ENCODE results near the gene BOD1L2. TPM values are rescaled to one million over a fixed set of nuclear protein-coding genes. Genes with fewer than 3 reads are reported as not detected.

The BOD1L2 gene
- total RNA-seq, 5 donors from 2014 or later (not counting 1 experiment from before 2014, with no cell fraction given) = not detected

DNA sequence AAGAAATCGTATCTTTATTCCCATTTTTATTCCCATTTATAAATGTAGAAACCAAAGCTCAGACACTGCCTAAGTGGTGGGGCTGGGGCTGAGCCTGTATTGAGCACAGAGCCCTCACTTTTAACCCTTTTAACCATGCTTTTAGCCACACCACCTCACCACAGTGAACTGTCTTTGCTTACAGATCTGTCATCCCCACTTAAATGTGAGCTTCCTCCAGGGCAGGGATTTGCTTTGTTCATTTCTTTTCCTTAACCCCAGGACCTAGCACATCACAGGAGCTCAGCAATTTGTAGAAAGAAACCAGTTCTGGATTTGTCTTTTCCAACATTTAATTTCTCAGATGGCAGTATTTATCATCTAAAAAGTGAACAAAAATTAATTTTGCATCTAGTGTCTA lies 2.2 kb downstream of the BOD1L2 start:
- Mint-ChIP-seq H3K36me3 (no peaks in the 10 kb centered on the region), H3K27ac (no peak overlapping the region), H3K4me3 (no peak overlapping the region), H3K4me1 (peaks cover 0 to 5% (median 2%) of the 10 kb centered on the region in 3 donors), H3K27me3 (peaks cover 27 to 35% of the 10 kb centered on the region in 2 donors), H3K9me3 (no peaks in the 10 kb centered on the region)
- Histone ChIP-seq H3K27me3 (replicated peaks in 1 of 2; ENCODE audit: control insufficient read depth in 2 of 2, extremely low read depth in 1 of 2, insufficient read depth in 2 of 2, low read length in 1 of 2) (peaks cover 0 to 18% of the 10 kb centered on the region in 2 experiments), H3K36me3 (ENCODE audit: control insufficient read depth in 2 of 2, extremely low read depth in 1 of 2, insufficient read depth in 1 of 2, low read length in 1 of 2) (no peaks in the 10 kb centered on the region), H3K4me3 (ENCODE audit: control insufficient read depth in 1 of 2, extremely low read depth in 1 of 2, low read length in 1 of 2) (no peak overlapping the region), H3K9me3 (no peaks in the 10 kb centered on the region), H3K4me1 (ENCODE audit: control insufficient read depth in 1 of 2, extremely low read depth in 1 of 2, insufficient read depth in 2 of 2, low read length in 2 of 2) (no peaks in the 10 kb centered on the region), H3K27ac (ENCODE audit: low read length) (no peak overlapping the region)
- WGBS (ENCODE audit: insufficient coverage) = no CpG with 5 or more reads among the region's 1 CpG
- POLR2A ChIA-PET = no interaction called here
- ATAC-seq (replicated peaks in 1 of 4) (no peak), DNase-seq (no peak)
- CTCF ChIA-PET = no interaction called here

DNA sequence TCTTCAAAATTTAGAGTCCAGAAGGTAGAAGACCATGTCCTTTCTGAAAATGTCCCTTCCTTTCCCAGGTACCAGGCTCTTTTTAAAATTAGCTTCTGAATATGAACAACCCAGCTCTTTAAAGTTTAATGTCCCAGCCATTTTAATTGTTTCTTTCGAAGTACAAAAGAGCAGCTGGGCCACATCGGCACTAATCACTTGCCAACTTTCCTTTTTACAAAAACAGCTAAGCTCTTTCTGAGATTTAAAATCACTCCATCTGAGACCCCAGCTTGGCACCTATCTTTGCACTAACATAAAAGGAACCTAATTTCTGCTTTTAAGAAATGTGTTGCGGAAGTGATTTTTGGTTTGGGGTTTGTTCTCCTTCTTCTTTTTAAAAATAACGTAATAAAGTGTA lies 2.6 kb downstream of the BOD1L2 start:
- ChIA-PET POLR2A (no interaction called here), CTCF (no interaction called here)
- H3K27ac ChIP-seq (ENCODE audit: low read length) = no peak overlapping the region
- no peaks in the 10 kb centered on the region for H3K4me1 ChIP-seq (ENCODE audit: control insufficient read depth in 1 of 2, extremely low read depth in 1 of 2, insufficient read depth in 2 of 2, low read length in 2 of 2)
- Mint-ChIP-seq H3K27ac (no peak overlapping the region), H3K4me3 (no peak overlapping the region), H3K4me1 (peaks cover 0 to 5% (median 2%) of the 10 kb centered on the region in 3 donors), H3K9me3 (no peaks in the 10 kb centered on the region), H3K27me3 (peaks cover 25 to 38% of the 10 kb centered on the region in 2 donors), H3K36me3 (no peaks in the 10 kb centered on the region)
- peaks cover 0 to 23% of the 10 kb centered on the region in 2 experiments for H3K27me3 ChIP-seq (replicated peaks in 1 of 2; ENCODE audit: control insufficient read depth in 2 of 2, extremely low read depth in 1 of 2, insufficient read depth in 2 of 2, low read length in 1 of 2)
- ATAC-seq (replicated peaks in 1 of 4) (no peak), DNase-seq (no peak)
- H3K36me3 ChIP-seq (ENCODE audit: control insufficient read depth in 2 of 2, extremely low read depth in 1 of 2, insufficient read depth in 1 of 2, low read length in 1 of 2) = no peaks in the 10 kb centered on the region
- no peak overlapping the region for H3K4me3 ChIP-seq (ENCODE audit: control insufficient read depth in 1 of 2, extremely low read depth in 1 of 2, low read length in 1 of 2)
- WGBS (ENCODE audit: insufficient coverage) = 8% methylated on average over 2 of the region's 4 CpGs
- H3K9me3 ChIP-seq = no peaks in the 10 kb centered on the region

DNA sequence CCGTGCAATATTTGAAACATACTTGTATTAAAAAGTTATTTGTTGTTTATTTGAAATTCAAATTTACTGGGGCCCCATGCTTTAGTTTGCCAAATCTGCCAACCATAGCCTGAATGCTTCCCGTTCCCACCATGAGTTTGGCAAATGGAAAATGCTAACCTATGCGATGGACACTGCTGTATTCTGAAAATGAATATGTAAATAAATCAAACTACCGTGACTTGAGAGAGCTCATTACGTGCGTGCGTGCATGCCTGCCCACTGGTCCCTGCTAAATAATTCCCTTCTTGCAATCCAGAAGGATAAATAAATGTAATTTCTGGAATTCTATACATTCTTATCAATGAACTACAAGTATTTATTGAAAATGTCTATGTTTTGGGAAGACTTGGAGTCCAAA lies 3.2 kb downstream of the BOD1L2 start:
- Histone ChIP-seq H3K27ac (ENCODE audit: low read length) (no peak overlapping the region), H3K9me3 (no peaks in the 10 kb centered on the region), H3K36me3 (ENCODE audit: control insufficient read depth in 2 of 2, extremely low read depth in 1 of 2, insufficient read depth in 1 of 2, low read length in 1 of 2) (no peaks in the 10 kb centered on the region), H3K4me1 (ENCODE audit: control insufficient read depth in 1 of 2, extremely low read depth in 1 of 2, insufficient read depth in 2 of 2, low read length in 2 of 2) (no peaks in the 10 kb centered on the region), H3K27me3 (replicated peaks in 1 of 2; ENCODE audit: control insufficient read depth in 2 of 2, extremely low read depth in 1 of 2, insufficient read depth in 2 of 2, low read length in 1 of 2) (peaks cover 0 to 27% of the 10 kb centered on the region in 2 experiments), H3K4me3 (ENCODE audit: control insufficient read depth in 1 of 2, extremely low read depth in 1 of 2, low read length in 1 of 2) (no peak overlapping the region)
- no peak for ATAC-seq (replicated peaks in 1 of 4)
- Mint-ChIP-seq H3K27me3 (peaks cover 25 to 38% of the 10 kb centered on the region in 2 donors), H3K36me3 (no peaks in the 10 kb centered on the region), H3K27ac (no peak overlapping the region), H3K4me1 (peaks cover 0 to 5% (median 2%) of the 10 kb centered on the region in 3 donors), H3K4me3 (no peak overlapping the region), H3K9me3 (no peaks in the 10 kb centered on the region)
- DNase-seq = no peak
- ChIA-PET CTCF (no interaction called here), POLR2A (no interaction called here)
- WGBS (ENCODE audit: insufficient coverage) = no CpG with 5 or more reads among the region's 7 CpGs

DNA sequence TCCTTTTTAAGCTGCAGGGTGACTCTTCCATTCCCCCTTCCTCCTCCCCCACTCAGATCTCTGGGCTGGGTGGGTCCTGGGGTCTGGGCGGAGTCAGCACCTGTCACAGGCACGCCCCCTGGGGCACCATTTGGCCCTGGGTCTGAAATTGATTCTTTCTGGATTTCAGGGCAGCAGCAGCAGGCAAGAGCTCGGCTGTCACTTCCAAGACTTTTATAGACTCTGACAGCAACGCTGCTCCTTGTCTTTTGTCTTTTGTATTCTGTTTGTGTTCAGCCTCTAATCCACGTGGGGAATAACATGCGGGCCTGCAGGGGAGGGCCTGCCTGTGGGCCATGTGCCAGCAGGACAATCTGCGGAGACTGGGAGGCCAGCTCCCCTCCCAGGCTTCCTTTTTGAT lies 3.9 kb downstream of the BOD1L2 start:
- H3K36me3 ChIP-seq (ENCODE audit: control insufficient read depth in 2 of 2, extremely low read depth in 1 of 2, insufficient read depth in 1 of 2, low read length in 1 of 2) = no peaks in the 10 kb centered on the region
- Mint-ChIP-seq H3K27me3 (peaks cover 25 to 42% of the 10 kb centered on the region in 2 donors), H3K27ac (no peak overlapping the region), H3K9me3 (no peaks in the 10 kb centered on the region), H3K4me3 (no peak overlapping the region), H3K36me3 (no peaks in the 10 kb centered on the region), H3K4me1 (peaks cover 0 to 5% (median 5%) of the 10 kb centered on the region in 3 donors)
- 19% methylated on average over 7 of the region's 7 CpGs for WGBS (ENCODE audit: insufficient coverage)
- peaks cover 0 to 27% of the 10 kb centered on the region in 2 experiments for H3K27me3 ChIP-seq (replicated peaks in 1 of 2; ENCODE audit: control insufficient read depth in 2 of 2, extremely low read depth in 1 of 2, insufficient read depth in 2 of 2, low read length in 1 of 2)
- ChIA-PET CTCF (no interaction called here), POLR2A (no interaction called here)
- DNase-seq (no peak), ATAC-seq (replicated peaks in 1 of 4) (no peak)
- no peak overlapping the region for H3K4me3 ChIP-seq (ENCODE audit: control insufficient read depth in 1 of 2, extremely low read depth in 1 of 2, low read length in 1 of 2)
- H3K4me1 ChIP-seq (ENCODE audit: control insufficient read depth in 1 of 2, extremely low read depth in 1 of 2, insufficient read depth in 2 of 2, low read length in 2 of 2) = no peaks in the 10 kb centered on the region
- H3K27ac ChIP-seq (ENCODE audit: low read length) = no peak overlapping the region
- no peaks in the 10 kb centered on the region for H3K9me3 ChIP-seq

DNA sequence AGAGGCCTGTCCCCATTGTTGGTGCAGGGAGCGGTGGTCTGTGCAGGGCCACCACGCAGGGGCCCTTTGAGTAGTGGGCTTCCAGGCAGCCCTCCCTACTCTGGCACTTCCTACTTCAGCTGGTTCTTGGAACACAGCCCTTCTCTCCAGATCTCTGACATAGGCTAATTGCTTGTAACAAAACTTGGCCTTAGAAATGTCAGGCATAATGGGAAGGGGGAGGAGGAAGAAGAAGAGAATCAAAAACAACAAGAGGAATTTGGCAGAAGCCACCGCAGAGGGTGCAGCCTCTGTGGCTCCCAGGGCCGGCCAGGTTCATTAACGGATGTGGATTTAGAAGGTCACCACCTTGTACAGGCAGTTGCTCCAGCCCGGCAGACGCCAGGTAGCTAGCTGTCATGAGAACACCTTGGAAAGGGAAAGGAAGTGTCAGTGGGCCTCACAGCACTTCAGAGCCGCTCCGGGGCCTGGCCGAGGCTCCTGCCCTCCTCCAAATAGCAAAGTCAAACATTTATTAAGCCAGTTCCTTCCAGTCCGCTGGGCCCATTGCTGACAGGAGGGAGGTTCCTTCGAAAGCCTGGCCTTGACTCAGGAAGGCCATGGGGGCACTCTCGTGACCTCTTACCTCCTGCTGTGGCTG lies 7.4 kb downstream of the BOD1L2 start:
- peaks cover 0 to 5% (median 0%) of the 10 kb centered on the region in 3 donors for H3K9me3 Mint-ChIP-seq
- peaks cover 0 to 7% (median 5%) of the 10 kb centered on the region in 3 donors for H3K4me1 Mint-ChIP-seq

DNA sequence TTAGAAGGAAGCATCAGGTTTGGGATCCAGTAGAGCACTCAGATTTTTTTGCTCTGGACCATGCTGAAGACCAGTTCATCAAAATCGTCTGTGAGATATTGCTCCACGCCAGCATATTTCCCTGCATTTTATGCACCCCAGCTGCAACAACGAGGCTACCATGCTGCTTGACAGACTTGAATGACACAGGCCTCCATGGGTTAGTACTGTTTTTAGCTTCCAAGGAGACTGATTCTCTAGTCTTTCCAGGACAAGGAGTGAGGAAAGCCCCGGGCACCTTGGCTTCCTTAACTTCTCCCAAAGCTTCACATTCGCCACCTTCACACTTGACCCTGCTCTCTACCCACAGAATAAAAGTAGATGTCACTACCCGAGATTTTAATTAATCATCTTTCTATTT lies 17.5 kb downstream of the BOD1L2 start:
- DNase-seq = no peak
- WGBS (ENCODE audit: insufficient coverage) = 94% methylated on average over 3 of the region's 6 CpGs
- H3K4me3 Mint-ChIP-seq = no peak overlapping the region
- no peak for ATAC-seq (replicated peaks in 1 of 4)
- ChIA-PET POLR2A (no interaction called here), CTCF (no interaction called here)
- no peaks in the 10 kb centered on the region for H3K36me3 ChIP-seq (ENCODE audit: control insufficient read depth in 2 of 2, extremely low read depth in 1 of 2, insufficient read depth in 1 of 2, low read length in 1 of 2)
- no peaks in the 10 kb centered on the region for H3K27me3 ChIP-seq (replicated peaks in 1 of 2; ENCODE audit: control insufficient read depth in 2 of 2, extremely low read depth in 1 of 2, insufficient read depth in 2 of 2, low read length in 1 of 2)
- peaks cover 4 to 23% of the 10 kb centered on the region in 2 donors for H3K27me3 Mint-ChIP-seq
- H3K27ac ChIP-seq (ENCODE audit: low read length) = no peak overlapping the region
- H3K4me1 ChIP-seq (ENCODE audit: control insufficient read depth in 1 of 2, extremely low read depth in 1 of 2, insufficient read depth in 2 of 2, low read length in 2 of 2) = no peaks in the 10 kb centered on the region
- H3K9me3 ChIP-seq = no peaks in the 10 kb centered on the region
- peaks cover 0 to 8% (median 4%) of the 10 kb centered on the region in 3 donors for H3K9me3 Mint-ChIP-seq
- no peaks in the 10 kb centered on the region for H3K36me3 Mint-ChIP-seq
- H3K4me1 Mint-ChIP-seq = no peaks in the 10 kb centered on the region
- H3K27ac Mint-ChIP-seq = no peak overlapping the region
- no peak overlapping the region for H3K4me3 ChIP-seq (ENCODE audit: control insufficient read depth in 1 of 2, extremely low read depth in 1 of 2, low read length in 1 of 2)

More for the DNA sequence above, 7.4 kb downstream of the BOD1L2 start:
- POLR2A ChIA-PET = no interaction called here
- H3K27ac ChIP-seq (ENCODE audit: low read length) = no peak overlapping the region
- 84% methylated on average over 5 of the region's 13 CpGs for WGBS (ENCODE audit: insufficient coverage)
- no peaks in the 10 kb centered on the region for H3K4me1 ChIP-seq (ENCODE audit: control insufficient read depth in 1 of 2, extremely low read depth in 1 of 2, insufficient read depth in 2 of 2, low read length in 2 of 2)
- no peaks in the 10 kb centered on the region for H3K9me3 ChIP-seq
- CTCF ChIA-PET = no interaction called here
- no peak overlapping the region for H3K4me3 Mint-ChIP-seq
- ATAC-seq (replicated peaks in 1 of 4) (no peak), DNase-seq (no peak)
- H3K36me3 ChIP-seq (ENCODE audit: control insufficient read depth in 2 of 2, extremely low read depth in 1 of 2, insufficient read depth in 1 of 2, low read length in 1 of 2) = no peaks in the 10 kb centered on the region
- no peaks in the 10 kb centered on the region for H3K36me3 Mint-ChIP-seq
- H3K4me3 ChIP-seq (ENCODE audit: control insufficient read depth in 1 of 2, extremely low read depth in 1 of 2, low read length in 1 of 2) = no peak overlapping the region
- H3K27ac Mint-ChIP-seq = no peak overlapping the region
- H3K27me3 Mint-ChIP-seq = peaks cover 27 to 42% of the 10 kb centered on the region in 2 donors
- peaks cover 0 to 30% of the 10 kb centered on the region in 2 experiments for H3K27me3 ChIP-seq (replicated peaks in 1 of 2; ENCODE audit: control insufficient read depth in 2 of 2, extremely low read depth in 1 of 2, insufficient read depth in 2 of 2, low read length in 1 of 2)
